HG03064 (cell line): ENCODE measurements around the gene SPSB2.

ENCODE experiments used
- ATAC-seq: cut with Tn5 transposase; IDR thresholded peaks from one replicate; pipeline ENCODE4 v1.9.1; 2021; ENCODE audit warnings: low read depth; ENCODE audit not compliant: unreplicated experiment

Gene SPSB2

GRCh38 chr12:6853626-6854025 is 19.5 kb downstream of the SPSB2 start:
- no peak for ATAC-seq

GRCh38 chr12:6852651-6853354 is 20.3 kb downstream of the SPSB2 start:
- no peak for ATAC-seq

DNA sequence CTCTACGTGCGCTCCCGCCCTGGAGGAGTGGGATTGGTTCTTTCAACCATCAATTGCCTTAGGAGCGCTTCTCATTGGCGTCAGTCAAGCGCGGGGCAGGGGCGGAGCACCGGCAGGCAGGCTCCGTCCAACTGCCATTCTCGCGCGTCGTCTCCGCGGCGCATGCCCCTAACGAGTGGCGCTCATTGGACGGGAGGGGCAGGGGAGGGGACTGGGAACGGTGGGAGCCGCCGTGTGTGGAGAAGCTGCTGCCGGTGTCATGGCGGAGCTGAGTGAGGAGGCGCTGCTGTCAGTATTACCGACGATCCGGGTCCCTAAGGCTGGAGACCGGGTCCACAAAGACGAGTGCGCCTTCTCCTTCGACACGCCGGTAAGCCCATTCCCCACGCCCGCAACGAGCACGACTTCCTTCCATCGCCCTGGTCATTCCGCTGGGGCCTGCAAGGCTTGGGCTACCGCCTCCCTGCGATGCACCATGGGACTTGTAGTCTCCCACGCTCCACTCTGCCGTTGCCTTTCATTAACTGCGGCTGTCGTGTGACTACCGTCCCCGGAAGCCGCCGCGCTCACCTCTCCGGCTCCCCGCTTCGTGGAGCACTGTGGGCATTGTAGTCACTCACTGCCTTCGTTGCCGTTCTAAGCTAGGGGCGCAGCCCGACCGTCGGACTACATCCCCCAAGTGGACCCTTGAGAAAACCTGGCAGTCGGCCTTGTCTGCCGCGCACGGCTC is 21.0 kb downstream of the SPSB2 start, which contains the start of gene USP5:
Gene USP5, plus strand, starts transcription at position 230 of the 730 bp plus-strand sequence. Its CDS starts 30 bp downstream, at position 260.
- ATAC-seq, result peak; percentile 62

DNA sequence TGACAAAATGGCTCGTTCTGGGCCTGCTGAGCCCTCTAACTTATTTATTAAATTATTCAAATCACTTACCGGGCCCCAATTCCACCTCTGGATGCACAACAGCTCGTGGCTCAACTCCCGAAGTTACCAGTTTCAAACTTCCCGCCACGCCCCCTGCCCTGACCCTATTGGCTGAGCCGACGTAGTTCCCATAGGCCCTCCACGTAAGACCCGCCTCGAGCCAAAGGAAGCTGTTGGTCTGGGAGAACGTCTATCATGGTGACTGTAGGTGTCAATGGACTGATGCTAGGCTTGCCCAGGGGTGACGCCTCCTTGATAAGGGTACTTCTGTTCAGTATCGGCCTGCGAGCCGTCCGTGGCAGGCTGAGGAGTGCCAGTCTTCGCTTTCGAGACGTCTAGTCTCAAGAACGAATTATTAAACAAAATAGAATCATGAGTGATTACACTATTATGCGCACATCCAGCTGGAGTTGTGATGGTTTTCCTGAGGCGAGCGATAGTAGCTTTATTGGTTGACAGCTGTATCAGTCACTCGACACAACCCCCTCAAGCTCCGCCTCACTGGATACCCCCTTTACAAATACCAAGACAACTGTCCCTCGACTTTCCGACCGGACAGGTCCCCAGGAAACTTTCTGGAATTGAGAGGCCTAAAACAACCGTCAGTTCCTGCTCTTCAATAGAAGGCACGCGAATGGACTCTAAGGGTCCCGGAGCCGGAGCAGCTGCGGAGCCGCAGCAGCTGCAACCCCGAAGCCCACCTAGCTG is 21.8 kb downstream of the SPSB2 start, which contains the start of gene CDCA3:
Gene CDCA3, minus strand, starts transcription at position 134 of the 768 bp plus-strand sequence. CDS start 334 bp downstream, outside the sequence.
- ATAC-seq, result peak; percentile 52

DNA sequence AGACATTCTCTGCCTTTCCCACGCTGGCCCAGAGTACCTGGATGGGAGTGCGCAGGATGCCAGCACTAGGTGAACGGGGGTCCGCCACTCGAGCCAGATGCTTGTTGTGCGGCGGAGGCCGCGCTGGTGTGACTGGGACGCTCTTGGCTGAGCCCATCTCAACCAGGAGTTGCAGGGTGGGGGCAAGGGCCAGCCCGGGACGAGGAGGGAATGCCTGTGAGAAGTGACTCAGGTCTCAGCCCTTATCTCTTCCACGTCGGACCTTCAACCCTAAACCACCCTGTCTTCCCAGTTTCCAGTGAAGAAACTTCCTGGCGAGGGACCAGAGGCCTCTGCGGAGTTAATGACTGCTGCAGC is 22.3 kb downstream of the SPSB2 start:
- ATAC-seq, result no peak

DNA sequence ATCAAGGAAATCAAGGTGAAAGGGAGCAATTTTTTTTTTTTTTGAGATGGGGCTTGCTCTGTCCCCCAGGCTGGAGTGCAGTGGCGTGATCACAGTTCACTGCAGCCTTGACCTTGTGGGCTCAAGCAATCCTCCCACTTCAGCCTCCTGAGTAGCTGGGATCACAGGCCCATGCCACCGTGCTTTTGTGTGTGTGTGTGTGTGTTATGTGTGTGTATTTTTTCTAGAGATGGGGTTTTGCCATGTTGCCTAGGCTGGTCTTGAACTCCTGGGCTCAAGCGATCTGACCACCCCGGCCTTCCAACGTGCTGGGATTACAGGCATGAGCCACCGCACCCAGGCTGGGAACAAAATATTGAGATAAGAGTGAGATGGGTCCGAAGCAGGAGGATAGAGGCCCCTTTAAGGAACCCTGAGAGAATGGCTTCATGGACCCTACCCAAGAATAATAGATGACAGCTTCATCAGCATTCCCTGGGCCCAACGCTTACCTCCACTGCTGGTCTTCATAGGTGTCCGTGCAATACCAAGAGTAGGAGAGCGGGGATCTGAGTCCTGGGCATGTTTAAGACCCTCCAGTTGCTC is 23.0 kb downstream of the SPSB2 start:
- ATAC-seq, result no peak

DNA sequence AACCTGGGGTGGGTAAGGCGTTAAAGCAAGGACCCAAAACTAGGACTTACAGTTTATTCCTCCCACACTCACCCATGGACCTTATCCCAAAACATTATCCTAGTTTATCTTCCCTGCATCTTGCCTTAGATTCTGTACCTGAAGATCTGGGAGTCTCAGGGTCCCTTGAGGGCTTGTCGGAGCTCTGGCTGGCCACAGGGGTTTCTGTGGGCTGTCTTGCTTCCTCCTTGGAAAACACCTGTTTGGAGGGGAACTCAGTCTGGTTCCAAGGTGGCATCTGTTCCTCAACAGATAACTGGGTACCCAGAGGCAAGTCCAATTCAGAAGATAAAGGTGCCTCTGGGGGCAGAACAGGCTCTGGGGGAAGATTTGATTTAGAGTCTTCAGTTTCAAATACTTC is 23.7 kb downstream of the SPSB2 start:
- ATAC-seq, result no peak

- no peak for ATAC-seq
Measured at GRCh38 chr12:6847676-6848075, 25.4 kb downstream of the SPSB2 start.

- no peak for ATAC-seq
Measured at GRCh38 chr12:6846316-6846869, 26.7 kb downstream of the SPSB2 start.

DNA sequence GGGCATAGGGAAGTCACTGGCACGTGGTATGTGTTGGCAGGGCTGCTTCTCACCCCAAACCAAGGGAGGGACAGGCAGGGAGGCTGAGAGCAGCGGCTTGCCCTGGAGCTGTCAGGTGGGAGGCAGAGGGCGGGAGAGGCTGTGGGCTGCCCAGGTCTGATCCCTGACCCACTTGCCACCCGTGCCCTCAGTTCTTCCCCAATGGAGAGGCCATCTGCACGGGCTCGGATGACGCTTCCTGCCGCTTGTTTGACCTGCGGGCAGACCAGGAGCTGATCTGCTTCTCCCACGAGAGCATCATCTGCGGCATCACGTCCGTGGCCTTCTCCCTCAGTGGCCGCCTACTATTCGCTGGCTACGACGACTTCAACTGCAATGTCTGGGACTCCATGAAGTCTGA is 27.7 kb downstream of the SPSB2 start:
- no peak for ATAC-seq

DNA sequence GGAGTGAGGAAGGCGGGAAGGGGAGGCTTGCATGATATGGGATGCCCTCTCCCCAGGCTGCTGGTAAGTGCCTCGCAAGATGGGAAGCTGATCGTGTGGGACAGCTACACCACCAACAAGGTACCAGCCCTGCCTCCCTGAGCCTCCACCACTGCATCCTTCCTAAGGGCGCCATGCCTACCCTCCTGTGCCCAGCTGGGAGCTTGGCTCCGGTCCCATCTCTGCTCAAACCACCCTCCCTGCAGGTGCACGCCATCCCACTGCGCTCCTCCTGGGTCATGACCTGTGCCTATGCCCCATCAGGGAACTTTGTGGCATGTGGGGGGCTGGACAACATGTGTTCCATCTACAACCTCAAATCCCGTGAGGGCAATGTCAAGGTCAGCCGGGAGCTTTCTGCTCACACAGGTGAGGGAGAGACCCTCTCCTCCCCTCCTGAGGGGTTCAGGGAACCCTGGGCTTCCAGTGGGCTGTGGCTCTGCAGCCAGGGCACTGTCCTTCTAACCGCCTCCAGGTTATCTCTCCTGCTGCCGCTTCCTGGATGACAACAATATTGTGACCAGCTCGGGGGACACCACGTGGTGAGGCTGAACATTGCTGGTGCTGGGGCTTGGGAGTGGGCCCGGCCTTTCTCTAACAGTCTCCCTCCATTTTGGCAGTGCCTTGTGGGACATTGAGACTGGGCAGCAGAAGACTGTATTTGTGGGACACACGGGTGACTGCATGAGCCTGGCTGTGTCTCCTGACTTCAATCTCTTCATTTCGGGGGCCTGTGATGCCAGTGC is 29.8 kb downstream of the SPSB2 start:
- ATAC-seq, result no peak

DNA sequence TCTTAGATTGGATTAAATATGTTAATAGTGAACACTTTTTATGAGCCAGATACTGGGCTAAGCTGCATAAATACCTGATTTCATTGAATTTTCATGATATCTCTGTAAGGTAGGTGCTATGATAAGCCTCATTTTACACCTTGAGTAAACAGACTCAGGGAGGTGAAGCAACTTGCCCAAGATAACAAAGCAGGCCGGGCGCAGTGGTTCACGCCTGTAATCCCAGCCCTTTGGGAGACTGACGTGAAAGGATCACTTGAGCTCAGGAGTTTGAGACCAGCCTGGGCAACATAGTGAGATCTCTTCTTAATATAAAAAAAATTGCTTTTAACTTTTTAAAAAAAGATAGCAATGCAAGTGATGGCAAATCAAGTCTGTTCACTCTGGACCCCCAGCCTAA is 31.0 kb downstream of the SPSB2 start:
- no peak for ATAC-seq

- ATAC-seq, result no peak
Measured at GRCh38 chr12:6840761-6841515, 32.2 kb downstream of the SPSB2 start, which contains the start of gene GNB3. GNB3 (plus strand) TSS chr12:6840925; CDS start chr12:6841288, 363 bp downstream.

GRCh38 chr12:6840330-6840729 is 32.8 kb downstream of the SPSB2 start:
- ATAC-seq, result no peak

- peak; percentile 68 for ATAC-seq
Measured at GRCh38 chr12:6839482-6840201, 33.5 kb downstream of the SPSB2 start.

DNA sequence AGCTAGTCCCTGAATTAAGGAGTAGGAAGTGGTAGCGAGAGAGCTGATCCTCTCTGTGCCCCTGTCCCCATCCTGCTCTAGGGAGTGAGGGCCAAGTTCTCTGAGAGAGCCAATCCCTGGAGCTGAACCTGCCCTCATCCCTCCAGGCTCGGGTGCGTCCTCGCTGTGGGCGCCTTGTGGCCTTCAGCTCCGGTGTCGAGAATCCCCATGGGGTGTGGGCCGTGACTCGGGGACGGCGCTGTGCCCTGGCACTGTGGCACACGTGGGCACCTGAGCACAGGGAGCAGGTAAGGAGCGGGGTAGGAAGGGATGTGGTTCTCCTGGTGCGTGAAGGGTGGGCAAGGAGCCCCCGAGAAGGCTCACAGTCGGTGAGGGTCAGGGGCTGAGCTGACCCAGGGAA is 34.2 kb downstream of the SPSB2 start:
- ATAC-seq, result no peak

GRCh38 chr12:6837370-6838060 is 35.6 kb downstream of the SPSB2 start:
- no peak for ATAC-seq

GRCh38 chr12:6836851-6837250 is 36.3 kb downstream of the SPSB2 start:
- ATAC-seq, result no peak
